ENCODE data around the gene CBX3. TPM values are rescaled to one million over a fixed set of nuclear protein-coding genes. Genes with fewer than 3 reads are reported as not detected.

Gene CBX3
- total RNA-seq, 1 donor from 2014 or later = 151 TPM

DNA sequence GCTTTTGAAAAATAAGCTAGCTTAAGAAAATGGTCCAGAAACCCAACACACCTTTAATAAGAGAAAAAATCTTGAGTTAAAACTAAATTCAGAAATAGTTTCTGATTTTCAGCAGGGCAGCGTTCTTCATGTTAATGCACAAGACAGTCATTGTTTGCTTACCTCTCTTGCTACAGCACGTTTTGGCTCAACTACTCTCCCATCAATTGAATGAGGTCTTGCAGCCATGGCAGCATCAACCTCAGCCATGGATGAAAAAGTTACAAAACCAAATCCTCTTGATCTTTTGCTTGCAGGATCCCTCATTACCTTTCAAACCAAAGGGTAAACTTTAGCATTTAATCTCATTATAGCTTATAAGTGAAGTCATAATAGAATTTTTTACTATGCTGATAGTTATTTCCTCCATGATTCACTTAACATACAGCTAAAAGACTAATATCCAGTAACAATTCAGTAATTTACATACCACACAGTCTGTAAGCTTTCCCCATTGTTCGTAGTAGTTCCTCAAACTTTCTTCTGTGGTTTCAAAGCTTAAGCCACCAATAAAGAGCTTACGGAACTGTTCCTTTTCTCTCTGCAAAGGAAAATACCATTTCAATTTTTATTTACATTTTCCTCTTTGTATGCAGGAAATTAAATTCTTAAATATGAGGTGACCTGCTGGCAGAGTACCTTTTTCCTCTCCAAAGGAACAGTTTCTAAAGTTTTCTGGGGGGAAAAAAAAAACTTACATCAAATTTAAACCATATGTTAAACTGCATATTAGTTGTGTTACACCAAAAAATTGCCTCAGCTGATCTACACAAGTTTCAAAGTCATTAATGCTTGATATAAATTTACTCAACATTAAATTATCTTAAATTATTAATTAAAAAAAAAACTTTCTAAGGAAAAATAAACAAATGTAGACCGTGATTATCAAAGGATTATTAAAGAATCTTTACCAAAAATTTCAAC lies 4.1 kb upstream of the CBX3 start:
- no peak for DNase-seq (ENCODE audit: low read depth)
- peak overlapping the region; percentile 94 for H3K4me3 ChIP-seq (ENCODE audit: low read depth, low read length)
- TF ChIP-seq, protein P1, sequence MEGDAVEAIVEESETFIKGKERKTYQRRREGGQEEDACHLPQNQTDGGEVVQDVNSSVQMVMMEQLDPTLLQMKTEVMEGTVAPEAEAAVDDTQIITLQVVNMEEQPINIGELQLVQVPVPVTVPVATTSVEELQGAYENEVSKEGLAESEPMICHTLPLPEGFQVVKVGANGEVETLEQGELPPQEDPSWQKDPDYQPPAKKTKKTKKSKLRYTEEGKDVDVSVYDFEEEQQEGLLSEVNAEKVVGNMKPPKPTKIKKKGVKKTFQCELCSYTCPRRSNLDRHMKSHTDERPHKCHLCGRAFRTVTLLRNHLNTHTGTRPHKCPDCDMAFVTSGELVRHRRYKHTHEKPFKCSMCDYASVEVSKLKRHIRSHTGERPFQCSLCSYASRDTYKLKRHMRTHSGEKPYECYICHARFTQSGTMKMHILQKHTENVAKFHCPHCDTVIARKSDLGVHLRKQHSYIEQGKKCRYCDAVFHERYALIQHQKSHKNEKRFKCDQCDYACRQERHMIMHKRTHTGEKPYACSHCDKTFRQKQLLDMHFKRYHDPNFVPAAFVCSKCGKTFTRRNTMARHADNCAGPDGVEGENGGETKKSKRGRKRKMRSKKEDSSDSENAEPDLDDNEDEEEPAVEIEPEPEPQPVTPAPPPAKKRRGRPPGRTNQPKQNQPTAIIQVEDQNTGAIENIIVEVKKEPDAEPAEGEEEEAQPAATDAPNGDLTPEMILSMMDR (conservative IDR thresholded peaks at IDR 0.05; ENCODE audit: low read depth, low read length) = no peak

DNA sequence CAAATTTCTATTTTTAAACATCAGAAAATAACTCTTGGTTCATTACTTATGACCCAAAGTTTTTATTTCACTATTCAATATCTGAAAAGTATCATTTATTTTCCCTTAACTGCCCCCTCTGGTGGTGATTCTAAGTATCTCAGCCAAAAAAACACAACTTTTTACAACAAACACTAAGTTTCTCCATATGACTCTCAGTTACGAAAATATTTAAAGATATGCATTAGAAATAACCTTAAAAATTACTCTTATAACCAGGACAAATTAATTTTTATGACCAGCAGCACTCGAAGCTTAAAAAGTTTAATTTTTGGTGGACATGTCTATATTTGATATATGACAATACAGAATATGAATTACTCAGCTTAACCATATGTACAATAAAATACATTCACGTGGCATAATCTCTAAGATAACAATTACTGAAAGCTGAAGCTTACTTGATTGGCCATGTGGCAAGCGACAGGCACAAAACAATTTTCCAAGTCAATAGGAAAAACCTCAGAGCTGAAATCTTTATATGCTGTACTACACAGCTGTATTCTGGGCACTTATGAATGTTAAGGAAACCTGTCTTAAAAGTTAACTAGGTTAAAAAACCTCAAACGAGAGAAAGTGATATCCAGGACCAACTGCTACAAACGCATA lies 3.3 kb upstream of the CBX3 start:
- TF ChIP-seq, protein P1 (conservative IDR thresholded peaks at IDR 0.05; ENCODE audit: low read depth, low read length) = peak; percentile 64
- no peak for DNase-seq (ENCODE audit: low read depth)
- H3K4me3 ChIP-seq (ENCODE audit: low read depth, low read length) = peak overlapping the region; percentile 94

DNA sequence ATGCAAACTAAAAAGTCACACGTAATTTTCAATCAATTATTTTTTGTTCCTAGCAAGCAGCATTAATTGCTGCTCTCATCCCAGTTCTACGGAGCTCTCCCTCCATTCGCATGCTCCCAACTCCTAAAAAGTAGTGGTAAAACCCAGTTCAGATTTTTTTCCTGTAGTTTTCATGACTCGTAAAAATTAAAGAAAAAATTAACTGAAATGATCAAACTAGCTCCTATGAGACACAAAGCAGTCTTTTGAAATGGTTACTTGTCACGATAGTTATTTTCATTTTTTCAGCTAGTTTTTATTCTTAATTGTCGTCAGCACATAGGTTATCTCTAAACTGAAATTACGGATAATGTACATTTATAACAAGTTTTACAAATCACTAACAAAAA lies 2.8 kb upstream of the CBX3 start:
- DNase-seq (ENCODE audit: low read depth) = no peak
- TF ChIP-seq, protein P1 (conservative IDR thresholded peaks at IDR 0.05; ENCODE audit: low read depth, low read length) = no peak

DNA sequence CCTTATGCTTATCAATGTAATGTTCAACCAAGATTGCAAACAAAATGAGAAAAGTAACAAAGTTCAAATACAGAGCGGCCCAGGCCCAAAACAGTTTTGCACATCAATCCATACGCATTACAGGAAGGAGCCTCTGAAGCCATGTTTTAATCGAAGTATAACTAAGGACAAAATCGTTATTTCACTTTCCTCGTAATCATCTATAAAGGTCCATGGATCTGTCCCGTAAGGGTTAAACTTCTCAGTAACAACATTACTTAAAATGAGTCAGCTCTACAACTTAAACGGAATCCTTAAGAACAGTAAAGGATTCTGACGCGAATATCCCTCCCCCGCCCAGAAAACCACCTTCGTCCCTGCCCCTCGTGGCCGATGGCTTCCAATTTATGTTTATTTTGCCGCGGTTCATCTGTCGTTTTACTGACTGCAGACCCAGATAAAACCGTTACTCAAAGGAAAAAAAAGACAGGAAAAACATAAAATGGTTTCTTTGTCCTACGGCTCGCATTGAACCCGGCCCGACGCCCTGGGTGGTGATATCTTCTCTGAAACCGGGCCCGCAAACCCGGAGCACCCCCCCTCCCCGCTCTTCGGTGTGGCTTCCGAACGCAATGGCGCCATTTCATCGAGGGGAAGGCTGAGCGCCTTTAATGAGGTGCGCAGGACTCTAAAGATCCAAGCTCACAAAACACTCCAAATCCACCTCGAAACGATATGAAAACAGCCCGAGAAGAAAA lies 2.1 kb upstream of the CBX3 start:
- TF ChIP-seq, protein P1 (conservative IDR thresholded peaks at IDR 0.05; ENCODE audit: low read depth, low read length) = no peak
- H3K4me3 ChIP-seq (ENCODE audit: low read depth, low read length) = peak overlapping the region; percentile 94
- DNase-seq (ENCODE audit: low read depth) = no peak

More for the DNA sequence above, 2.8 kb upstream of the CBX3 start:
- H3K4me3 ChIP-seq (ENCODE audit: low read depth, low read length) = peak overlapping the region; percentile 94

DNA sequence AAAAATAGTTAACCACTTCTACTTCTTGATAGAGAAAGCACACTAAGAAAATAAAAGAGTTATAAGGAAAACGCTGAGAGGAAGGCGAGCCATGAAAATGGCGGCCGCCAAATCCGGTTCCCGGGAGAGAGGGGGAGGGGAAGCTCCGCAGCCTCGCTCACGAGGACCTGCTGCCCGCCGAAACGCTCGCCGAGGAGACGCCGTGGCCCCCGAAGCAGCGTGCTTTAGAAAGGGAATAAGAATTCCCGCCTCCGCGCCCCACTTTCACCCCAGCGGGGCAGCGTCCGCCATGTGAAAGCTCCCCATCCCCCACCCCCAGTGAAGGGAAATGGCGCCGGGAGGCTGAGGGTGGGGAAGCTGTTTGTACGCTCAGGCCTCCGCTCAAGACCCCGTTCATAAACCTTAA lies 1.5 kb upstream of the CBX3 start:
- H3K4me3 ChIP-seq (ENCODE audit: low read depth, low read length) = peak overlapping the region; percentile 94

More for the DNA sequence above, 1.5 kb upstream of the CBX3 start:
- no peak for DNase-seq (ENCODE audit: low read depth)
- TF ChIP-seq, protein P1 (conservative IDR thresholded peaks at IDR 0.05; ENCODE audit: low read depth, low read length) = no peak
